Endothelial cell of umbilical vein (primary cell): ENCODE measurements around the gene TNRC6A.

Experiments
- EZH2 ChIP-seq: IDR thresholded peaks from 2 replicates; pipeline ENCODE4 v1.6.1; 2012; ENCODE audit warnings: borderline replicate concordance, low read depth, mild to moderate bottlenecking, moderate library complexity, low read length, inconsistent platforms; ENCODE audit not compliant: severe bottlenecking
- JUN ChIP-seq: IDR thresholded peaks from 2 replicates; pipeline ENCODE4 v1.6.1; 2011; ENCODE audit warnings: borderline replicate concordance, low read depth; ENCODE audit not compliant: insufficient read length, insufficient read depth
- POLR2A ChIP-seq: IDR thresholded peaks from 2 replicates; pipeline ENCODE4 v1.6.1; 2012; ENCODE audit warnings: low read depth, mild to moderate bottlenecking, control low read depth, low read length
- POLR2AphosphoS5 ChIP-seq: IDR thresholded peaks from 2 replicates; pipeline ENCODE4 v1.6.1; 2012; ENCODE audit warnings: low read depth, mild to moderate bottlenecking, control low read depth, low read length, moderate library complexity; ENCODE audit not compliant: insufficient read depth
- TF ChIP-seq, protein P1 (sequence below), 2 donors: IDR thresholded peaks; 1 replicate in 1 of 2; 2 replicates in 1 of 2; pipeline ENCODE4 v1.5.1; 2011; ENCODE audit warnings: low read length in 2 of 2, mild to moderate bottlenecking in 2 of 2, moderate library complexity in 2 of 2, control low read depth in 1 of 2, inconsistent platforms in 1 of 2, low read depth in 1 of 2; ENCODE audit not compliant: insufficient read depth in 1 of 2; ENCODE audit errors: extremely low read depth in 1 of 2

DNA sequence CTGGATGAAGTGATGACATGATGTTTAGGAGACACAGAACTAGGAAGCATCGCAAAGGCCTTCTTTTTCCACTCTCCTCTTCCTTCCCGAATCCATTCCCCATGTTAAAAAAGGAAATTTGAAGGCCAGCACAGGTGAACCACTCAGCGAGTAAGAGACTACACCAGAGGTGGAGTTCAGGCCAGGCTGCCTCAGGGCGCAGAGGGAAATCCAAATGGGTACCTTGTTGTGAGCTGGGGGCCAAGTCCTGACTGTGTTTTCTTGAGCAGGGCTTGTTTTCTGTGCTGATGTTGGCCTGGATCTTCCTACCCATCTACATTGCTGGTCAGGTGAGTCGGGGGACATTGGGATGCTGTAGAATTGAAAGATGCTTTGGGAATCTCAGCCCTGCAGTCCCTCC, 142.4 kb downstream of the TNRC6A start:
- TF ChIP-seq, protein P1, sequence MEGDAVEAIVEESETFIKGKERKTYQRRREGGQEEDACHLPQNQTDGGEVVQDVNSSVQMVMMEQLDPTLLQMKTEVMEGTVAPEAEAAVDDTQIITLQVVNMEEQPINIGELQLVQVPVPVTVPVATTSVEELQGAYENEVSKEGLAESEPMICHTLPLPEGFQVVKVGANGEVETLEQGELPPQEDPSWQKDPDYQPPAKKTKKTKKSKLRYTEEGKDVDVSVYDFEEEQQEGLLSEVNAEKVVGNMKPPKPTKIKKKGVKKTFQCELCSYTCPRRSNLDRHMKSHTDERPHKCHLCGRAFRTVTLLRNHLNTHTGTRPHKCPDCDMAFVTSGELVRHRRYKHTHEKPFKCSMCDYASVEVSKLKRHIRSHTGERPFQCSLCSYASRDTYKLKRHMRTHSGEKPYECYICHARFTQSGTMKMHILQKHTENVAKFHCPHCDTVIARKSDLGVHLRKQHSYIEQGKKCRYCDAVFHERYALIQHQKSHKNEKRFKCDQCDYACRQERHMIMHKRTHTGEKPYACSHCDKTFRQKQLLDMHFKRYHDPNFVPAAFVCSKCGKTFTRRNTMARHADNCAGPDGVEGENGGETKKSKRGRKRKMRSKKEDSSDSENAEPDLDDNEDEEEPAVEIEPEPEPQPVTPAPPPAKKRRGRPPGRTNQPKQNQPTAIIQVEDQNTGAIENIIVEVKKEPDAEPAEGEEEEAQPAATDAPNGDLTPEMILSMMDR (IDR thresholded peaks at IDR 0.05; ENCODE audit: extremely low read depth in 1 of 2, insufficient read depth in 1 of 2, low read depth in 1 of 2, low read length in 2 of 2), result no peak
- TF ChIP-seq POLR2AphosphoS5 (no peak), JUN (no peak), EZH2 (no peak), POLR2A (no peak)
